ACC112 (cell line): Measurements from ENCODE around the gene NME2.
"Not testable (repeated sequence)": the region's sequence is repeated elsewhere in the genome, so short reads cannot be mapped to it uniquely, and the experiment has no call there.

ENCODE experiments used
- H2AFZ ChIP-seq: fragments of 200-600 bp; sonication (generic); one replicate; pipeline ENCODE4 v1.6.0; 2017; ENCODE audit warnings: antibody characterized with exemption, low read length; ENCODE audit not compliant: unreplicated experiment
- H3K27ac ChIP-seq: fragments of 200-600 bp; sonication (generic); 2 replicates; pipeline ENCODE4 v1.5.1; 2014; ENCODE audit warnings: low read depth, mild to moderate bottlenecking, antibody characterized with exemption, low read length, moderate library complexity
- H3K27me3 ChIP-seq: fragments of 200-600 bp; sonication (generic); 2 replicates; pipeline ENCODE4 v1.6.1; 2014; ENCODE audit warnings: mild to moderate bottlenecking, antibody characterized with exemption, low read length, moderate library complexity, mixed read lengths; ENCODE audit not compliant: insufficient read depth
- H3K36me3 ChIP-seq: fragments of 200-600 bp; sonication (generic); 2 replicates; pipeline ENCODE4 v1.6.1; 2016; ENCODE audit warnings: mild to moderate bottlenecking, antibody characterized with exemption, low read length, moderate library complexity, mixed read lengths; ENCODE audit not compliant: insufficient read depth
- H3K4me1 ChIP-seq: fragments of 200-600 bp; sonication (generic); one replicate; pipeline ENCODE4 v1.6.1; 2016; ENCODE audit warnings: low read length, mixed read lengths; ENCODE audit not compliant: insufficient read depth, unreplicated experiment, control insufficient read depth
- H3K4me3 ChIP-seq: fragments of 200-600 bp; sonication (generic); 2 replicates; pipeline ENCODE4 v1.5.1; 2014; ENCODE audit warnings: mild to moderate bottlenecking, low read depth, low read length
- H3K79me2 ChIP-seq: fragments of 200-600 bp; sonication (generic); one replicate; pipeline ENCODE4 v1.6.0; 2016; ENCODE audit warnings: low read length; ENCODE audit not compliant: control insufficient read depth, unreplicated experiment, insufficient read depth

The NME2 gene

DNA sequence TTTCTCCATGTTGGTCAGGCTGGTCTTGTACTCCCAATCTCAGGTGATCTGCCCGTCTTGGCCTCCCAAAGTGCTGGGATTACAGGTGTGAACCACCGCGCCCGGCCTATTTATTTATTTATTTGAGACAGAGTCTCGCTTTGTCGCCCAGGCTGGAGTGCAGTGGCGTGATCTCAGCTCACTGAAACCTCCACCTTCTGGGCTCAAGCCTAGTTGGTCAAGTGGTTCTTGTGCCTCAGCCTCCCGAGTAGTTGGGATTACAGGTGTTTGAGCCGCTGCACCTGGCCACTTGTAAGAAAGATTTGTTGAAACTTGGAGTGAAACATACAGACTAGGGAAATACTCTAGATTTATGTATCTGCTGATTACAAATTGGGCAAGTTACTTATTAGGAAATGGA, 5.8 kb downstream of the NME2 start:
- Histone ChIP-seq H3K36me3 (peaks cover 20% of the 10 kb centered on the region), H3K4me1 (peaks cover 14% of the 10 kb centered on the region), H3K79me2 (peaks cover 18% of the 10 kb centered on the region)
- not testable (repeated sequence) for H3K4me3 ChIP-seq, H2AFZ ChIP-seq, H3K27me3 ChIP-seq, H3K27ac ChIP-seq

DNA sequence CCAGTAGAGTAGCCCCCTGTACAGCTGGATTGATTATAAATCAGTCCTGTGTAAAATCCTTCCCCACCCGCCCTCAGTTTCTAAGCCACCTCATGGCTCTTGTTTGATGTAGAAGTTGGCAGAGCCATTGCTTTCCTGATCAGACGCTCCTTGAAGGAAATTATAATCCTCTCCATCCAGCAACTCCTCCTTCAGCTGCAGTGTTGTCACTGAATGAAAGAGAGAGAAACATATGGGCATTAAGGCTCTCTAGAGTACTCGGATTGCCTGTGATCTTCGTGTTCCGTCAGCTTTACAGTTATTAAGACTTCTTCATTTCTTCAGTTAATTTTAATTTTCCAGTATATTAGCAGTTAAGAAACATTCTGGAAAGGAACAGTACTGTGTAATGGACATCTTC, 14.3 kb downstream of the NME2 start:
- peaks cover 7% of the 10 kb centered on the region for H3K4me1 ChIP-seq
- peaks cover 4% of the 10 kb centered on the region; the same call in 1 of the 2 replicates for H3K36me3 ChIP-seq
- no peaks in the 10 kb centered on the region for H3K79me2 ChIP-seq
- no peak overlapping the region for H2AFZ ChIP-seq
- no peak overlapping the region for H3K27ac ChIP-seq
- no peak overlapping the region for H3K4me3 ChIP-seq
- no peaks in the 10 kb centered on the region for H3K27me3 ChIP-seq

GRCh38 chr17:51184124-51184523, 17.9 kb downstream of the NME2 start:
- Histone ChIP-seq H3K27me3 (no peaks in the 10 kb centered on the region), H3K4me1 (peaks cover 7% of the 10 kb centered on the region), H3K27ac (no peak overlapping the region), H2AFZ (no peak overlapping the region), H3K79me2 (no peaks in the 10 kb centered on the region), H3K36me3 (peaks cover 4% of the 10 kb centered on the region; the same call in 1 of the 2 replicates), H3K4me3 (no peak overlapping the region)

GRCh38 chr17:51185763-51186332, 19.6 kb downstream of the NME2 start:
- H3K27me3 ChIP-seq = no peaks in the 10 kb centered on the region
- no peaks in the 10 kb centered on the region for H3K79me2 ChIP-seq
- H2AFZ ChIP-seq = no peak overlapping the region
- H3K36me3 ChIP-seq = peaks cover 4% of the 10 kb centered on the region; the same call in 1 of the 2 replicates
- H3K27ac ChIP-seq = no peak overlapping the region
- no peaks in the 10 kb centered on the region for H3K4me1 ChIP-seq
- H3K4me3 ChIP-seq = no peak overlapping the region

GRCh38 chr17:51188271-51188833, 22.1 kb downstream of the NME2 start:
- Histone ChIP-seq H3K36me3 (peaks cover 15% of the 10 kb centered on the region), H3K79me2 (no peaks in the 10 kb centered on the region), H3K4me3 (no peak overlapping the region), H3K4me1 (no peaks in the 10 kb centered on the region), H3K27me3 (no peaks in the 10 kb centered on the region), H2AFZ (no peak overlapping the region), H3K27ac (no peak overlapping the region)

- peak overlapping the region; percentile 45; the same call in 1 of the 2 replicates for H3K27ac ChIP-seq
- H3K36me3 ChIP-seq = peaks cover 12% of the 10 kb centered on the region
- no peaks in the 10 kb centered on the region for H3K4me1 ChIP-seq
- H3K4me3 ChIP-seq = no peak overlapping the region
- no peaks in the 10 kb centered on the region for H3K27me3 ChIP-seq
- no peak overlapping the region for H2AFZ ChIP-seq
- no peaks in the 10 kb centered on the region for H3K79me2 ChIP-seq
Observed at GRCh38 chr17:51189162-51189561, 23.0 kb downstream of the NME2 start.

- Histone ChIP-seq H3K27me3 (no peaks in the 10 kb centered on the region), H3K27ac (peak overlapping the region; percentile 45; the same call in 1 of the 2 replicates), H3K36me3 (peaks cover 12% of the 10 kb centered on the region), H2AFZ (no peak overlapping the region), H3K79me2 (no peaks in the 10 kb centered on the region), H3K4me3 (no peak overlapping the region), H3K4me1 (no peaks in the 10 kb centered on the region)
Observed at GRCh38 chr17:51189628-51190027, 23.4 kb downstream of the NME2 start.

- H3K4me1 ChIP-seq = no peaks in the 10 kb centered on the region
- peaks cover 16% of the 10 kb centered on the region for H3K36me3 ChIP-seq
- no peak overlapping the region for H2AFZ ChIP-seq
- H3K79me2 ChIP-seq = no peaks in the 10 kb centered on the region
- H3K27ac ChIP-seq = no peak overlapping the region
- no peak overlapping the region for H3K4me3 ChIP-seq
- H3K27me3 ChIP-seq = no peaks in the 10 kb centered on the region
Observed at GRCh38 chr17:51191895-51192294, 25.7 kb downstream of the NME2 start.

DNA sequence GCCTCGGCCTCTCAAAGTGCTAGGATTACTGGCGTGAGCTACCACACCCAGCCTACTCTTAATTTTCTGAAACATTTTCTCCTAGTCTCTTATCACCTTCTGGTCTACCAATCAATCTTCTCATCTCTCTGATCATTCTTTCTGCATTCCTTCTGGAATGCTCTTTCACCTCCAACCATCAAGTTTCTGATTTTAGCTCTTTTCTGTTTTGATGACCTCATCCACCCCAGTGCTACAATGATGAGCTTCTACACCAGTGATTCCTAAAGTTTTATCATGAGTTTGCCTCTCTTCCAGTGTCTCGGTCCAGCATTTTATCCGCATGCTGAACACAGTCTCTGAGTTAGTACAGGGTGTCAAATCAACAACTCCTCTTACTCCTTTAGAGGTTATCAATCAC, 31.5 kb downstream of the NME2 start:
- no peak overlapping the region for H3K4me3 ChIP-seq
- H3K27me3 ChIP-seq = no peaks in the 10 kb centered on the region
- no peak overlapping the region for H2AFZ ChIP-seq
- H3K79me2 ChIP-seq = no peaks in the 10 kb centered on the region
- no peak overlapping the region for H3K27ac ChIP-seq
- peaks cover 14% of the 10 kb centered on the region for H3K36me3 ChIP-seq
- H3K4me1 ChIP-seq = no peaks in the 10 kb centered on the region

DNA sequence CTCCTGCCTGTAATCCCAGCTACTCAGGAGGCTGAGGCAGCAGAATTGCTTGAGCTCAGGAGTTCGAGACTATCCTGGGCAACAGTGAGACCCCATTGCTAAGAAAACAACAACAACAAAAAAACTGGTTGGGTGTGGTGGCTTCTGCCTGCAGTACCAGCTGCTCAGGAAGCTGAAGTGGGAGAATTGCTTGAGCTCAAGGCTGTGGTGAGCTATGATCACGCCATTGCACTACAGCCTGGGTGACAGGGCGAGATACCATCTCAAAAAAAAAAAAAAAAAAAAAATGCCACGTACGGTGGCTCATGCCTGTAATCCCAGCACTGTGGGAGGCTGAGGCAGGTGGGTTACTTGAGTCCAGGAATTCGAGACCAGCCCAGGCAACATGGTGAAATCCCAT, 34.1 kb downstream of the NME2 start:
- Histone ChIP-seq H3K36me3 (peaks cover 16% of the 10 kb centered on the region), H2AFZ (no peak overlapping the region), H3K4me1 (no peaks in the 10 kb centered on the region), H3K27ac (no peak overlapping the region), H3K79me2 (no peaks in the 10 kb centered on the region), H3K4me3 (no peak overlapping the region), H3K27me3 (no peaks in the 10 kb centered on the region)

DNA sequence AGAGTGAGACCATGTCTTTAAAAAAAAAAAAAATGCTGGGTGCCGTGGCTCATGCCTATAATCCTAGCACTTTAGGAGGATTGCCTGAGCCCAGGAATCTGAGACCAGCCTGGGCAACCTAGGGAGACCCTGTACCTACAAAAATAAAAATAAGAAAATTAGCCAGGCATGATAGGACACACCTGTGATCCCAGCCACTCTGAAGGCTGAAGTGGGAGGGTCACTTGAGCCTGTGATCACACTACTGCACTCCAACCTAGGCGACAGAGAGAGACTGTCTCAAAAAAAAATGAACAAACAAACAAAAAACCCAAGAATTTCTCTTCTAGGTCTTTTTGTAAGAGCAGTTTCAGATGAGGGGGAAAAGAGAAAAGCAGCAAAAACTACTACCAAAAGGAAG, 34.6 kb downstream of the NME2 start:
- H3K4me1 ChIP-seq = no peaks in the 10 kb centered on the region
- no peaks in the 10 kb centered on the region for H3K79me2 ChIP-seq
- no peak overlapping the region for H3K27ac ChIP-seq
- no peaks in the 10 kb centered on the region for H3K27me3 ChIP-seq
- peaks cover 17% of the 10 kb centered on the region for H3K36me3 ChIP-seq
- H2AFZ ChIP-seq = no peak overlapping the region
- no peak overlapping the region for H3K4me3 ChIP-seq
